SK-N-SH treated with all-trans-retinoic acid at 6 μM for 48 hours (cell line): Measurements from ENCODE around the gene SLC7A10.

Experiments used
- ATAC-seq: fragments of 200-7000 bp; cut with Tn5 transposase; 3 replicates; pipeline ENCODE4 v1.9.1; 2020; ENCODE audit warnings: mild to moderate bottlenecking, moderate library complexity
- ARNTL ChIP-seq: fragments of 450-650 bp; formaldehyde crosslinking; IDR thresholded peaks from 2 replicates; pipeline ENCODE4 v1.5.0; 2020; ENCODE audit warnings: low read depth, mild to moderate bottlenecking, moderate library complexity, borderline replicate concordance
- BACH2 ChIP-seq: fragments of 250-450 bp; sonication (Bioruptor Pico); IDR thresholded peaks from 2 replicates; pipeline ENCODE4 v1.9.0; 2021; ENCODE audit warnings: mild to moderate bottlenecking, borderline replicate concordance
- ESRRG ChIP-seq: fragments of 250-450 bp; sonication (Bioruptor Pico); IDR thresholded peaks from 2 replicates; pipeline ENCODE4 v1.6.1; 2021; ENCODE audit warnings: mild to moderate bottlenecking
- GLIS3 ChIP-seq: fragments of 250-450 bp; sonication (Bioruptor Pico); IDR thresholded peaks from 2 replicates; pipeline ENCODE4 v1.5.0; 2020; ENCODE audit warnings: mild to moderate bottlenecking, moderate library complexity
- OSR1 ChIP-seq: fragments of 250-450 bp; sonication (Bioruptor Pico); IDR thresholded peaks from 2 replicates; pipeline ENCODE4 v1.8.0; 2022; ENCODE audit warnings: moderate library complexity, mild to moderate bottlenecking, inconsistent platforms
- PPARA ChIP-seq: fragments of 250-450 bp; sonication (Bioruptor Pico); IDR thresholded peaks from 2 replicates; pipeline ENCODE4 v1.5.0; 2020; ENCODE audit warnings: mild to moderate bottlenecking, borderline replicate concordance
- TCF4 ChIP-seq: fragments of 250-450 bp; sonication (Bioruptor Pico); IDR thresholded peaks from 2 replicates; pipeline ENCODE4 v1.8.0; 2021; ENCODE audit warnings: mild to moderate bottlenecking, moderate library complexity, borderline replicate concordance
- ZC3H10 ChIP-seq: fragments of 250-450 bp; sonication (Bioruptor Pico); IDR thresholded peaks from 2 replicates; pipeline ENCODE4 v1.5.1; 2021; ENCODE audit warnings: mild to moderate bottlenecking, moderate library complexity
- ZFP3 ChIP-seq: fragments of 250-450 bp; sonication (Bioruptor Pico); IDR thresholded peaks from 2 replicates; pipeline ENCODE4 v1.5.0; 2020; ENCODE audit warnings: mild to moderate bottlenecking, moderate library complexity
- ZFP30 ChIP-seq: fragments of 450-650 bp; formaldehyde crosslinking; IDR thresholded peaks from 2 replicates; pipeline ENCODE4 v1.5.0; 2022; ENCODE audit warnings: mild to moderate bottlenecking, moderate library complexity
- ZNF70 ChIP-seq: fragments of 450-650 bp; formaldehyde crosslinking; IDR thresholded peaks from 2 replicates; pipeline ENCODE4 v1.5.0; 2020; ENCODE audit warnings: mild to moderate bottlenecking, moderate library complexity
- TF ChIP-seq, protein P1 (sequence below): fragments of 250-450 bp; sonication (Bioruptor Pico); IDR thresholded peaks from 2 replicates; pipeline ENCODE4 v1.5.1; 2020; ENCODE audit warnings: low read depth, mild to moderate bottlenecking, moderate library complexity
- TF ChIP-seq, protein P2 (sequence below): fragments of 250-450 bp; sonication (Bioruptor Pico); IDR thresholded peaks from 2 replicates; pipeline ENCODE4 v1.8.0; 2021; ENCODE audit warnings: low read depth, mild to moderate bottlenecking, moderate library complexity, borderline replicate concordance
- TF ChIP-seq, protein P3 (sequence below): fragments of 250-450 bp; sonication (Bioruptor Pico); IDR thresholded peaks from 2 replicates; pipeline ENCODE4 v1.5.0; 2020; ENCODE audit warnings: mild to moderate bottlenecking, moderate library complexity
- TF ChIP-seq, protein P4 (sequence below): fragments of 250-450 bp; sonication (Bioruptor Pico); IDR thresholded peaks from 2 replicates; pipeline ENCODE4 v1.5.1; 2021; ENCODE audit warnings: mild to moderate bottlenecking, moderate library complexity

Gene SLC7A10

DNA sequence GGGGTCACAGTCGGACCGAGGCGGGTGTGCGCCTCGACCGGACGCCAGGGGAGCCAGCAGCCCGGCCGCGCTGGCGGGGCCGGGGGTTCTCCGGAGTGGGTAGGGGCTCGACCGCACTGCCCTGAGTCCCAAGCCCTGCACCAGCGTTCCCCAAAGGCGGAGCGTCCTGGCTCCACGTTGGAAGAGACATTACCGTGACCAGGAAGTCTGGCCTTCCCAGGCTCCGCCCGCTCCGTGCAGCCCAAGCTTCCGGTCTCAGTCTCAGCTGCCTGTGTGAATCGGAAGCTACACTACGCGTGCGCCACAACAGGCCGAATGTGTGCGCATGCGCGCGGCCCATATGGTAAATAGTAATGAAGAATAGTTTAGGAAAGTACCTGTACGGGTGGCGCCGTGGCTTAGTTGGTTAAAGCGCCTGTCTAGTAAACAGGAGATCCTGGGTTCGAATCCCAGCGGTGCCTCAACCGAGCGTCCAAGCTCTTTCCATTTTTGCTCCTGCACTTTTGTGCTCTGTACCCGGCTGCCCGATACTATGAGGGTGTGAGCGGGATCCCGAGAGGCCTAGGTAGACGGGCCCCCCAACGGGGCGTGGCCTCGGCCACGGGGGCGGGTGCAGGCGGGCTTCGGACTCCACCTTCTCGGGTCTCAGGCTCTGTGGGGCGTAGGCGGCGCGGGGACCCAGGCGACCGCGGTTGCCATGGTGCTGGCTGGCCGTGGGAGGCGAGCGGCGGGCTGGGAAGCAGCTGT is 48.8 kb downstream of the SLC7A10 start:
- peak; percentile 32; the same call in 1 of the 2 replicates for TF ChIP-seq TCF4 (CRISPR knock-in tag)
- TF ChIP-seq, protein P1, sequence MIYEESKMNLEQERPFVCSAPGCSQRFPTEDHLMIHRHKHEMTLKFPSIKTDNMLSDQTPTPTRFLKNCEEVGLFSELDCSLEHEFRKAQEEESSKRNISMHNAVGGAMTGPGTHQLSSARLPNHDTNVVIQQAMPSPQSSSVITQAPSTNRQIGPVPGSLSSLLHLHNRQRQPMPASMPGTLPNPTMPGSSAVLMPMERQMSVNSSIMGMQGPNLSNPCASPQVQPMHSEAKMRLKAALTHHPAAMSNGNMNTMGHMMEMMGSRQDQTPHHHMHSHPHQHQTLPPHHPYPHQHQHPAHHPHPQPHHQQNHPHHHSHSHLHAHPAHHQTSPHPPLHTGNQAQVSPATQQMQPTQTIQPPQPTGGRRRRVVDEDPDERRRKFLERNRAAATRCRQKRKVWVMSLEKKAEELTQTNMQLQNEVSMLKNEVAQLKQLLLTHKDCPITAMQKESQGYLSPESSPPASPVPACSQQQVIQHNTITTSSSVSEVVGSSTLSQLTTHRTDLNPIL (CRISPR knock-in tag) = no peak
- TF ChIP-seq, protein P2, sequence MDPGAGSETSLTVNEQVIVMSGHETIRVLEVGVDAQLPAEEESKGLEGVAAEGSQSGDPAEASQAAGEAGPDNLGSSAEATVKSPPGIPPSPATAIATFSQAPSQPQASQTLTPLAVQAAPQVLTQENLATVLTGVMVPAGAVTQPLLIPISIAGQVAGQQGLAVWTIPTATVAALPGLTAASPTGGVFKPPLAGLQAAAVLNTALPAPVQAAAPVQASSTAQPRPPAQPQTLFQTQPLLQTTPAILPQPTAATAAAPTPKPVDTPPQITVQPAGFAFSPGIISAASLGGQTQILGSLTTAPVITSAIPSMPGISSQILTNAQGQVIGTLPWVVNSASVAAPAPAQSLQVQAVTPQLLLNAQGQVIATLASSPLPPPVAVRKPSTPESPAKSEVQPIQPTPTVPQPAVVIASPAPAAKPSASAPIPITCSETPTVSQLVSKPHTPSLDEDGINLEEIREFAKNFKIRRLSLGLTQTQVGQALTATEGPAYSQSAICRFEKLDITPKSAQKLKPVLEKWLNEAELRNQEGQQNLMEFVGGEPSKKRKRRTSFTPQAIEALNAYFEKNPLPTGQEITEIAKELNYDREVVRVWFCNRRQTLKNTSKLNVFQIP (CRISPR knock-in tag) = 0 out of 2 replicates have a peak, but pooled peaks have one; percentile 18
- peak; percentile 91 for ATAC-seq

DNA sequence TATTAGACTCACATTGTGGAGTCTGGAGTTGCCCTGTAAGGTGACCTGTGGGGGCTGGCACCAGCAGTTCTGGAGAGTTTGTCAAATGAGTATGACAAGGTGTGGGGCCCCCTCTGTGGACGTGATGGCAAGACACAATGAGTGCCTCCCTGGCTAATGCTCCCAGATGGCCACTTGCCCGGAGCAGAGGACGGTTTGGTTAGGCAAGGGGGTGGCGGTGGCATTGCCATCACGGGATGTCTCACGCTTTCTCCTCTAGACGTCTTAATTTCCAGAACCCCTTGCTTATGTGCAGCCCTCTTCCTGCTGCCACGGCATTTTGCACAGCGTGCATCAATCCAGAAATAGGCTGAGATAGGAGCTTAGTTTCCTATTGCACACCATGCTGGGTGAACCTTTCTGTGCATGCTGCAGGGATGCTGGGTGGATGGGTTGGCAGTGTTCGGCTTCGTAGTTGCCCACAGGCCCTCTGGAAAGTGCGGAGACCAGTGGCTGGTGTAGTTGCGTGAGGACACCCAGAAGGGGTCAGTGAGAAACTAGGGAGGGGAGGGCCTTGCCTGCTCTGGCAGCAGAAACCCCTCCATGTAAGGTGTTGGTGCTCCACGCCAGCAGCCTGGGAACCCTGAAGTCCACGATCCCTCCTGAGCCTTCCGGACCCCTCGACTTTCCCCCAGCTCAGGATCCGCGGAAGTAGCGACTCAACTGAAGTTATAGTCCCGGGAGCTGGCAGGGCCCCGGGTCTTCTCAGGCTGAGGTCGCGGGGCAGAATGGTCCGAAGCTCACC is 49.6 kb downstream of the SLC7A10 start:
- TF ChIP-seq, protein P3, sequence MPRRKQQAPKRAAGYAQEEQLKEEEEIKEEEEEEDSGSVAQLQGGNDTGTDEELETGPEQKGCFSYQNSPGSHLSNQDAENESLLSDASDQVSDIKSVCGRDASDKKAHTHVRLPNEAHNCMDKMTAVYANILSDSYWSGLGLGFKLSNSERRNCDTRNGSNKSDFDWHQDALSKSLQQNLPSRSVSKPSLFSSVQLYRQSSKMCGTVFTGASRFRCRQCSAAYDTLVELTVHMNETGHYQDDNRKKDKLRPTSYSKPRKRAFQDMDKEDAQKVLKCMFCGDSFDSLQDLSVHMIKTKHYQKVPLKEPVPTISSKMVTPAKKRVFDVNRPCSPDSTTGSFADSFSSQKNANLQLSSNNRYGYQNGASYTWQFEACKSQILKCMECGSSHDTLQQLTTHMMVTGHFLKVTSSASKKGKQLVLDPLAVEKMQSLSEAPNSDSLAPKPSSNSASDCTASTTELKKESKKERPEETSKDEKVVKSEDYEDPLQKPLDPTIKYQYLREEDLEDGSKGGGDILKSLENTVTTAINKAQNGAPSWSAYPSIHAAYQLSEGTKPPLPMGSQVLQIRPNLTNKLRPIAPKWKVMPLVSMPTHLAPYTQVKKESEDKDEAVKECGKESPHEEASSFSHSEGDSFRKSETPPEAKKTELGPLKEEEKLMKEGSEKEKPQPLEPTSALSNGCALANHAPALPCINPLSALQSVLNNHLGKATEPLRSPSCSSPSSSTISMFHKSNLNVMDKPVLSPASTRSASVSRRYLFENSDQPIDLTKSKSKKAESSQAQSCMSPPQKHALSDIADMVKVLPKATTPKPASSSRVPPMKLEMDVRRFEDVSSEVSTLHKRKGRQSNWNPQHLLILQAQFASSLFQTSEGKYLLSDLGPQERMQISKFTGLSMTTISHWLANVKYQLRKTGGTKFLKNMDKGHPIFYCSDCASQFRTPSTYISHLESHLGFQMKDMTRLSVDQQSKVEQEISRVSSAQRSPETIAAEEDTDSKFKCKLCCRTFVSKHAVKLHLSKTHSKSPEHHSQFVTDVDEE = no peak
- TF ChIP-seq TCF4 (CRISPR knock-in tag) (no peak), ESRRG (no peak), ZNF70 (CRISPR knock-in tag) (no peak), BACH2 (no peak), ARNTL (CRISPR knock-in tag) (no peak), ZC3H10 (no peak), ZFP30 (CRISPR knock-in tag) (no peak), PPARA (CRISPR knock-in tag) (no peak)
- TF ChIP-seq, protein P4, sequence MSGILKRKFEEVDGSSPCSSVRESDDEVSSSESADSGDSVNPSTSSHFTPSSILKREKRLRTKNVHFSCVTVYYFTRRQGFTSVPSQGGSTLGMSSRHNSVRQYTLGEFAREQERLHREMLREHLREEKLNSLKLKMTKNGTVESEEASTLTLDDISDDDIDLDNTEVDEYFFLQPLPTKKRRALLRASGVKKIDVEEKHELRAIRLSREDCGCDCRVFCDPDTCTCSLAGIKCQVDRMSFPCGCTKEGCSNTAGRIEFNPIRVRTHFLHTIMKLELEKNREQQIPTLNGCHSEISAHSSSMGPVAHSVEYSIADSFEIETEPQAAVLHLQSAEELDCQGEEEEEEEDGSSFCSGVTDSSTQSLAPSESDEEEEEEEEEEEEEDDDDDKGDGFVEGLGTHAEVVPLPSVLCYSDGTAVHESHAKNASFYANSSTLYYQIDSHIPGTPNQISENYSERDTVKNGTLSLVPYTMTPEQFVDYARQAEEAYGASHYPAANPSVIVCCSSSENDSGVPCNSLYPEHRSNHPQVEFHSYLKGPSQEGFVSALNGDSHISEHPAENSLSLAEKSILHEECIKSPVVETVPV = no peak
- ATAC-seq = peak; percentile 2

DNA sequence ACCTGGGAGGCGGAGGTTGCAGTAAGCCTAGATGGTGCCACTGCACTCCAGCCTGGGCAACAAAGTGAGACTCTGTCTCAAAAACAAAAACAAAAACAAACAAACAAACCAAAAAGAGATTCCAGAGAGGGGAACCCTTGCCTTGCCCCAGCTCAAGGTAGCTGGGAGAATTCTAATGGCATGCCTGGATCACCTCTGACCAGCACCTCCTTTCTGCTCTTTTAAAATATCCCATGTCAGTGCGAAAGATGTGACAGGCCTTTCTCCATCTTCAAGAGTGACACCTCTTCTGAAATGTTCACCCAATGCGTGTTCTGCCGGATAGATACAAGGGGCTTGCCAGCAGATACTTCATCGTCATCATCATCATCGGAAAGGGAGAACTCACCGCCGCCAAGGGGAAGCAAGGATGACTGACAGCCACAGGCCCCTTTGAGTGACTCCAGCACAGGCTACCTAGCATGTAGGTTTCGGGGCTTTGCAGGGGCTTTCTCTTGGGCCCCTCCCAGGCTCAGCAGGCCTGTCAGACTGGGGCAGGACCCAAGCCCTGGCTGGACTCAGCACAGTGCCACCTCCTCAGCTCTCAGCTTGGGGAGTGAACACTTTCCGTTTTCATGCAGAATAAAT is 50.4 kb downstream of the SLC7A10 start:
- TF ChIP-seq PPARA (CRISPR knock-in tag) (no peak), OSR1 (CRISPR knock-in tag) (no peak), ZFP3 (CRISPR knock-in tag) (no peak)
- TF ChIP-seq, protein P1 (CRISPR knock-in tag) = no peak
- ATAC-seq = no peak

DNA sequence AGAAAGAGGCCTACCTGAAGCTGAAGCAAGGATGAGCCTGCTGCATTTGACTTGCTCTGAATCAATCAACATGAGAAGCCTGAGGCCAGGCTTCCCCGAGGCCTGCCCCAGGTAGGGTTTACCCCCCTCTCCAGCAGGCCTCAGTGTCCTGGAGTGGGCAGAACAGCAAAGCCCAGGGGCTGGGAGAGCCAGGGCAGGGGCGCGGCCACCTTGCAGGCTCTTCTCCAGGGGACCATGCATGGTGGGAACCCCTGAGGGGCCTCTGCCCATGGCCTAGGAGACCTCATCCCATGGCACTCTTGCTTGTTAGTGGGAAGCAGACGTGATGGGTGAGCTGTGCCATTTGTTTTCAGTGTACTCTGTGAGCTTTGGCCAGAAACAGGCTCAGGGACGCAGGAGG is 51.5 kb downstream of the SLC7A10 start:
- ATAC-seq = no peak
- TF ChIP-seq GLIS3 (no peak), OSR1 (CRISPR knock-in tag) (no peak)
- TF ChIP-seq, protein P1 (CRISPR knock-in tag) = no peak
